Large intestine (tissue), 3 donors: ENCODE results near the gene RAB11B. TPM values are rescaled to one million over a fixed set of nuclear protein-coding genes. Genes with fewer than 3 reads are reported as not detected.

ENCODE experiments used
- DNase-seq, 2 donors: peaks; one replicate each; pipeline versions ENCODE4 v3.0.0 to v3.0.0-alpha.2; 2013
- H3K27ac ChIP-seq: one replicate; pipeline ENCODE4 v1.5.1; 2013; ENCODE audit warnings: low read length
- H3K27me3 ChIP-seq: 2 replicates; pipeline ENCODE4 v1.6.1; 2013; ENCODE audit warnings: low read length; ENCODE audit not compliant: control insufficient read depth, insufficient read depth
- H3K36me3 ChIP-seq: 2 replicates; pipeline ENCODE4 v1.6.1; 2013; ENCODE audit warnings: low read length; ENCODE audit not compliant: control insufficient read depth, insufficient read depth
- H3K4me1 ChIP-seq: one replicate; pipeline ENCODE4 v1.6.1; 2013; ENCODE audit warnings: low read length; ENCODE audit not compliant: control insufficient read depth, insufficient read depth
- H3K4me3 ChIP-seq: one replicate; pipeline ENCODE4 v1.5.1; 2013; ENCODE audit warnings: low read length
- H3K9me3 ChIP-seq: one replicate; pipeline ENCODE4 v1.6.1; 2013; ENCODE audit warnings: mild to moderate bottlenecking, low read depth, low read length, moderate library complexity; ENCODE audit not compliant: control insufficient read depth
- WGBS: methylation state at CpG from one replicate; pipeline ENCODE4 v1.1.5; 2013; ENCODE audit warnings: low lambda C conversion rate; ENCODE audit not compliant: insufficient coverage; 5-methylcytosine and 5-hydroxymethylcytosine counted together
- polyA plus RNA-seq: library from polyadenylated mRNA; unstranded; fragments of 120-200 nt; gene quantifications from one replicate; pipeline ENCODE4 v1.2.1, GENCODE V29; 2013

Gene RAB11B
- polyA plus RNA-seq, 1 donor: 96.4 TPM

DNA sequence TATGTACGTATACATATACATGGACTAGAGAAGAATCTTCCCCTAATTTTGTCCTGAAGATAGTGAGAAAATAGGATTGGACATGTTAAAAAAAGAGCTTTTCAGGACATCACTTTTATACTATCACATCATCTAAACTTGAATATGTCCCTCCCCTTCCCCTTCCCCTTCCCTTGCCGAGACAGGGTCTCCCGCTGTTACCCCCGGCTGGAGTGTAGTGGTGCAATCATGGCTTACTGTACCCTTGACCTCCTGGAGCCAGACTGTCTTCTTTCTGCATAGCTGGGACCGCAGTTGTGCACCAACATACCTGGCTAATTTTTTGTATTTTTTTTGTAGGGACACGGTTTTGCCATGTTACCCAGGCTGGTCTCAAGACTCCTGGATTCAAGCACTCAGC is 61.2 kb downstream of the RAB11B start:
- H3K36me3 ChIP-seq: peaks cover 48% of the 10 kb centered on the region
- H3K9me3 ChIP-seq: no peaks in the 10 kb centered on the region
- no peaks in the 10 kb centered on the region for H3K27me3 ChIP-seq
- DNase-seq: no peak
- peaks cover 36% of the 10 kb centered on the region for H3K4me1 ChIP-seq
- WGBS: 55% methylated on average over 3 of the region's 6 CpGs
- H3K27ac ChIP-seq: no peak overlapping the region
- no peak overlapping the region for H3K4me3 ChIP-seq

DNA sequence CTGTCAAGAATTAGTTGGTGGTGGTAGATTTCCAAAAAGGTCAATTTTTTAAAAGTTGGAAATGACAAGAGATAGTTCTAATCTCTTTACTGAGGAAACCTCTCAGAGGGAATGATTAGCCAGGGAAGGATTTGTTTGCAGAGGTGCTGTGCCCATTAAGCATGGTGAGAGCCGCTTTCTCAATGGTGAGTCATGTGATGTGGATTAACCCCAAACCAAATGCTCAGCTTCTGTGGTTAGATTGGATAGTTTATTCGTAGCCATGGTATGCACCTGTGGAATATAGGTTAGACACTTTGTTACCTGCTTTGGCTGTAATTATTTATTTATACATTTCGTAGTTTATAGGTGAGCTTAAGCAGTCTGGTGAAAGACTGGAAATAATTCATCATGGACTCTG is 61.7 kb downstream of the RAB11B start:
- Histone ChIP-seq H3K4me3 (no peak overlapping the region), H3K9me3 (no peaks in the 10 kb centered on the region), H3K27me3 (no peaks in the 10 kb centered on the region), H3K4me1 (peaks cover 32% of the 10 kb centered on the region), H3K36me3 (peaks cover 49% of the 10 kb centered on the region), H3K27ac (no peak overlapping the region)
- DNase-seq: peak; percentile 19 to 45
- WGBS: no CpG with 5 or more reads among the region's 3 CpGs

DNA sequence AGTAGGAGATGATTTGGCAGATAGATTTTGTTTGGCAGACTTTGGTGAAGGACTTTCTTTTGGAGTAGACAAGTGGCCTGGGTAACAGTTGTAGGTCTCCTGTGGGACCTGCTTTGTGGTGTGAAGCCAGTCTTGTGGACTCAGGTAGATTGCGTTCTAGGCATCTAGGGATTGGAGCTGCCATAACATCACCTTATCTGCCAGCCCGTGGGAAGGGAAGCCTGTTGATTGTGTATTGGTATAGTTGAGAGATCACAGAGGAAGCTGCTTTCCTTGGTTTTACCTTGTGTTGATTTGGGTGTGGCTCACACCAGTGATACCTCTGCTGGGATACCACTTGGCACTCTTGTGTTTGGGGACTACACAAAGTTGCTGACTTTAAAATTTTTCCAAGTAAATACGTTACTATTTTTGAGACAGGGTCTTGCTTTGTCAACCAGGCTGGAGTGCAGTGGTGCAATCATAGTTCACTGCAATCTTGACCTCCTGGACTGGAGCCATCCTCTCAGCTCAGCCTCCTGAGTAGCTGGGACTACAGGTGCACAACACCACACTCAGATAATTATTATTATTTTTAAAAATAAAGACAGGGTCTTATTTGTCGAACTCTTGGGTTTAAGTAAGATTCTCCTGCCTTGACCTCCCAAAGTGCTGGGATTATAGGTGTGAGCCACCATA is 62.4 kb downstream of the RAB11B start:
- no peak for DNase-seq
- Histone ChIP-seq H3K27ac (no peak overlapping the region), H3K4me3 (no peak overlapping the region), H3K4me1 (peaks cover 27% of the 10 kb centered on the region), H3K27me3 (no peaks in the 10 kb centered on the region), H3K9me3 (no peaks in the 10 kb centered on the region), H3K36me3 (peaks cover 50% of the 10 kb centered on the region)
- WGBS: no CpG with 5 or more reads among the region's 4 CpGs

DNA sequence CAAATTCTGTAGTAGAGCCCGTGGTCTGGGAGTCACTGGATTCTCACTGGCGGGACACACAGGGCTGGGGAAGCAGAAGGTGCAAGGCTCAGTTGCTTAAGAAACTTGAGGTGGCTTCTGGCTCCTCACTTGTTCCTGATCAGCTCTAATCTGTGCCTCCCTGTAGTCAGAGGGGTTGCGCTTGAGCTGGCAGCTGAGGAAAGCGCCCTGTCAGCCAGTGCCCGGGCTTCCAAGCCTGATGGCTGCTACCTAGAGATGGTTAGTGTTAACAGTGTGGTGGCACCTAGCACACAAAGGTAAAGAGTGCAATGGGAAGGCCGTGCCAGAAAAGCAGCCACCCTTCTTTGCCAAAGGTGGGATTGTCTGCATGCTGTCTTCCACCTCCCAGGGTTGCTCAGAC is 63.5 kb downstream of the RAB11B start:
- peaks cover 55% of the 10 kb centered on the region for H3K36me3 ChIP-seq

More for the DNA sequence above, 63.5 kb downstream of the RAB11B start:
- H3K27ac ChIP-seq: no peak overlapping the region
- no peaks in the 10 kb centered on the region for H3K27me3 ChIP-seq
- peaks cover 20% of the 10 kb centered on the region for H3K4me1 ChIP-seq
- no peak for DNase-seq
- no peaks in the 10 kb centered on the region for H3K9me3 ChIP-seq
- WGBS: no CpG with 5 or more reads among the region's 6 CpGs
- no peak overlapping the region for H3K4me3 ChIP-seq

Other genes with a start within 250 kb of the RAB11B start
- gene FBN3, start 240.8 kb upstream of the RAB11B start, polyA plus RNA-seq: 3.5 TPM
- gene CERS4, start 181.0 kb upstream of the RAB11B start, polyA plus RNA-seq: 119 TPM
- 30.3 TPM for gene CD320, start 82.0 kb upstream of the RAB11B start, polyA plus RNA-seq
- gene NDUFA7, start 69.0 kb upstream of the RAB11B start, polyA plus RNA-seq: 69.6 TPM
- 1,187 TPM for gene RPS28, start 68.9 kb upstream of the RAB11B start, polyA plus RNA-seq
- 6.3 TPM for gene KANK3, start 47.1 kb upstream of the RAB11B start, polyA plus RNA-seq
- gene ANGPTL4, start 26.2 kb upstream of the RAB11B start, polyA plus RNA-seq: 0.97 TPM
- gene MARCHF2, start 22.9 kb downstream of the RAB11B start, polyA plus RNA-seq: 12.5 TPM
- 222 TPM for gene HNRNPM, start 54.6 kb downstream of the RAB11B start, polyA plus RNA-seq
- gene PRAM1, start 112.3 kb downstream of the RAB11B start, polyA plus RNA-seq: 3.6 TPM
- 21.6 TPM for gene ZNF414, start 123.8 kb downstream of the RAB11B start, polyA plus RNA-seq
- 13.9 TPM for gene MYO1F, start 187.1 kb downstream of the RAB11B start, polyA plus RNA-seq
- gene ADAMTS10, start 220.4 kb downstream of the RAB11B start, polyA plus RNA-seq: 17.3 TPM
- not detected for gene NFILZ, start 240.3 kb downstream of the RAB11B start, polyA plus RNA-seq